Caco-2 (cell line): ENCODE data around the gene CNPY4. TPM values are rescaled to one million over a fixed set of nuclear protein-coding genes. Genes with fewer than 3 reads are reported as not detected.
"Not testable (repeated sequence)": the region's sequence is repeated elsewhere in the genome, so short reads cannot be mapped to it uniquely, and the experiment has no call there.

Experiments
- BruUV-seq: library from RNA; stranded (reverse); fragments of 400-500 nt; replicated peaks from 2 replicates; lab custom pipeline; 2021; lab: Mats Ljungman, UMichigan
- CTCF ChIA-PET: fragments of 300-600 bp; sonication (Branson Sonifier 250); formaldehyde crosslinking; loops from one replicate; lab custom pipeline; 2022; ENCODE audit warnings: antibody characterized with exemption; lab: Charles Lee
- POLR2A ChIA-PET: fragments of 300-600 bp; sonication (Branson Sonifier 250); formaldehyde crosslinking; loops from one replicate; lab custom pipeline; 2022; ENCODE audit warnings: antibody characterized with exemption; lab: Charles Lee
- DNase-seq, 2 experiments: peaks; one replicate each; pipeline versions ENCODE4 v3.0.0 to v3.0.0-alpha.2; 2020 to 2022
- H3K27me3 ChIP-seq: replicated peaks from 2 replicates; pipeline ENCODE4 v1.6.0; 2011; ENCODE audit warnings: low read length; ENCODE audit not compliant: control insufficient read depth, insufficient read depth
- H3K36me3 ChIP-seq: 2 replicates; pipeline ENCODE4 v1.5.1; 2011; ENCODE audit warnings: low read length; ENCODE audit not compliant: control insufficient read depth, insufficient read depth
- H3K4me1 ChIP-seq: fragments of 250-450 bp; sonication (Bioruptor Pico); 2 replicates; pipeline ENCODE4 v1.5.1; 2020; ENCODE audit warnings: mild to moderate bottlenecking
- H3K4me3 ChIP-seq: 2 replicates; pipeline ENCODE4 v1.5.1; 2011; ENCODE audit warnings: low read depth, mild to moderate bottlenecking, control low read depth, low read length
- H3K9me3 ChIP-seq: fragments of 250-450 bp; sonication (Bioruptor Pico); 2 replicates; pipeline ENCODE4 v1.5.1; 2020; ENCODE audit warnings: mild to moderate bottlenecking, moderate library complexity
- H3K27ac Mint-ChIP-seq: one replicate; pipeline ENCODE4 v1.8.0; 2022; ENCODE audit warnings: mixed read lengths; ENCODE audit not compliant: unreplicated experiment
- H3K27me3 Mint-ChIP-seq: one replicate; pipeline ENCODE4 v1.8.0; 2022; ENCODE audit warnings: mixed read lengths; ENCODE audit not compliant: insufficient read depth, unreplicated experiment
- H3K36me3 Mint-ChIP-seq: one replicate; pipeline ENCODE4 v1.8.0; 2022; ENCODE audit warnings: mild to moderate bottlenecking, mixed read lengths; ENCODE audit not compliant: insufficient read depth, unreplicated experiment
- H3K4me1 Mint-ChIP-seq: one replicate; pipeline ENCODE4 v1.8.0; 2022; ENCODE audit warnings: low read depth, mixed read lengths; ENCODE audit not compliant: unreplicated experiment
- H3K4me3 Mint-ChIP-seq: one replicate; pipeline ENCODE4 v1.8.0; 2022; ENCODE audit warnings: mild to moderate bottlenecking, moderate library complexity, mixed read lengths; ENCODE audit not compliant: unreplicated experiment
- H3K9me3 Mint-ChIP-seq: one replicate; pipeline ENCODE4 v1.8.0; 2022; ENCODE audit warnings: mixed read lengths; ENCODE audit not compliant: unreplicated experiment
- CTCF ChIP-seq, 2 experiments: fragments of 200-600 bp in 1 of 2; IDR thresholded peaks; 1 replicate in 1 of 2; 2 replicates in 1 of 2; pipeline versions ENCODE4 v1.5.1 to v1.8.0; 2011 to 2022; ENCODE audit warnings: antibody characterized with exemption in 1 of 2, control low read depth in 1 of 2, inconsistent platforms in 1 of 2, low read depth in 1 of 2, low read length in 1 of 2, mild to moderate bottlenecking in 1 of 2, moderate library complexity in 1 of 2; ENCODE audit not compliant: insufficient read depth in 1 of 2, severe bottlenecking in 1 of 2, unreplicated experiment in 1 of 2
- intact Hi-C: fragments of 100-400 bp; cut with micrococcal nuclease; formaldehyde crosslinking; loops from one replicate; pipeline ENCODE4 v1.10.0; 2022; ENCODE audit not compliant: unreplicated experiment
- total RNA-seq: library from RNA; stranded (reverse); gene quantifications from 2 replicates; pipeline ENCODE4 v1.2.3, GENCODE V29; 2022

The CNPY4 gene
- total RNA-seq, 1 experiment from 2014 or later: 10.1 TPM

GRCh38 chr7:100137851-100138760 lies 18.7 kb downstream of the CNPY4 start:
- H3K27me3 ChIP-seq: no peaks in the 10 kb centered on the region
- TF ChIP-seq CTCF (IDR thresholded peaks at IDR 0.05; ENCODE audit: insufficient read depth in 1 of 2, low read depth in 1 of 2, low read length in 1 of 2, severe bottlenecking in 1 of 2, unreplicated experiment in 1 of 2): no peak
- H3K9me3 ChIP-seq: no peaks in the 10 kb centered on the region
- Mint-ChIP-seq H3K36me3 (no peaks in the 10 kb centered on the region), H3K9me3 (no peaks in the 10 kb centered on the region), H3K27ac (no peak overlapping the region), H3K4me1 (peaks cover under 1% of the 10 kb centered on the region), H3K27me3 (no peaks in the 10 kb centered on the region), H3K4me3 (no peak overlapping the region)
- ChIA-PET CTCF (interaction anchor here (0.7 to 0.8 kb wide), 2 partner anchors 11 to 52 kb away, joined by 3 read pairs; partner anchors contain the start of gene LAMTOR4), POLR2A (interaction anchor here (0.6 to 1.2 kb wide), 3 partner anchors 11 to 749 kb away, joined by 3 to 5 read pairs (median 3); partner anchors contain the start of gene LAMTOR4)
- 0 out of 2 replicates have a peak, but pooled peaks cover 7% of the 10 kb centered on the region for H3K4me1 ChIP-seq
- BruUV-seq: no TSS peak
- no peak overlapping the region for H3K4me3 ChIP-seq
- H3K36me3 ChIP-seq: no peaks in the 10 kb centered on the region
- intact Hi-C loops: no loop called here
- DNase-seq: no peak

- Mint-ChIP-seq H3K9me3 (no peaks in the 10 kb centered on the region), H3K36me3 (no peaks in the 10 kb centered on the region), H3K4me1 (no peaks in the 10 kb centered on the region), H3K27me3 (no peaks in the 10 kb centered on the region), H3K27ac (no peak overlapping the region), H3K4me3 (no peak overlapping the region)
- no peak for TF ChIP-seq CTCF (IDR thresholded peaks at IDR 0.05; ENCODE audit: insufficient read depth in 1 of 2, low read depth in 1 of 2, low read length in 1 of 2, severe bottlenecking in 1 of 2, unreplicated experiment in 1 of 2)
- Histone ChIP-seq H3K36me3 (no peaks in the 10 kb centered on the region), H3K9me3 (no peaks in the 10 kb centered on the region), H3K4me3 (no peak overlapping the region), H3K27me3 (no peaks in the 10 kb centered on the region), H3K4me1 (peaks cover 7% of the 10 kb centered on the region; the same call in 1 of the 2 replicates)
- intact Hi-C loops: no loop called here
- no peak for DNase-seq
- CTCF ChIA-PET: no interaction called here
- POLR2A ChIA-PET: no interaction called here
- no TSS peak for BruUV-seq
Observed at GRCh38 chr7:100141555-100141949, 22.1 kb downstream of the CNPY4 start.

- TF ChIP-seq CTCF (IDR thresholded peaks at IDR 0.05; ENCODE audit: insufficient read depth in 1 of 2, low read depth in 1 of 2, low read length in 1 of 2, severe bottlenecking in 1 of 2, unreplicated experiment in 1 of 2): no peak
- ChIA-PET POLR2A (no interaction called here), CTCF (interaction anchor here (0.6 kb wide), 1 partner anchor 154 kb away, joined by 3 read pairs; no protein-coding TSS in a partner anchor)
- H3K27me3 Mint-ChIP-seq: no peaks in the 10 kb centered on the region
- Histone ChIP-seq H3K4me1 (peaks cover 7% of the 10 kb centered on the region; the same call in 1 of the 2 replicates), H3K4me3 (no peak overlapping the region), H3K27me3 (no peaks in the 10 kb centered on the region), H3K36me3 (no peaks in the 10 kb centered on the region), H3K9me3 (no peaks in the 10 kb centered on the region)
- BruUV-seq: no TSS peak
- no peak for DNase-seq
- no peak overlapping the region for H3K27ac Mint-ChIP-seq
- H3K36me3 Mint-ChIP-seq: no peaks in the 10 kb centered on the region
- H3K9me3 Mint-ChIP-seq: no peaks in the 10 kb centered on the region
- intact Hi-C loops: no loop called here
- H3K4me1 Mint-ChIP-seq: no peaks in the 10 kb centered on the region
- no peak overlapping the region for H3K4me3 Mint-ChIP-seq
Observed at GRCh38 chr7:100142461-100142860, 23.0 kb downstream of the CNPY4 start.

GRCh38 chr7:100146350-100146749 lies 26.9 kb downstream of the CNPY4 start:
- H3K9me3 Mint-ChIP-seq, BruUV-seq, H3K9me3 ChIP-seq, H3K4me1 ChIP-seq, DNase-seq, H3K27me3 Mint-ChIP-seq, H3K4me1 Mint-ChIP-seq, H3K36me3 ChIP-seq, H3K4me3 ChIP-seq, intact Hi-C loops, H3K27ac Mint-ChIP-seq, POLR2A ChIA-PET, H3K4me3 Mint-ChIP-seq, H3K27me3 ChIP-seq: not testable (repeated sequence)
- CTCF ChIA-PET: interaction anchor here (0.7 kb wide), 1 partner anchor 184 kb away, joined by 4 read pairs; no protein-coding TSS in a partner anchor
- peaks cover 25% of the 10 kb centered on the region for H3K36me3 Mint-ChIP-seq
